Stomach (tissue), 19 donors: ENCODE results near the gene STPG4. TPM values are rescaled to one million over a fixed set of nuclear protein-coding genes. Genes with fewer than 3 reads are reported as not detected.

Experiments
- DNase-seq, 2 donors: peaks; one replicate each; pipeline versions ENCODE4 v3.0.0 to v3.0.0-alpha.2; 2013 to 2019
- H3K27ac ChIP-seq, 5 donors: fragments of 200-600 bp in 4 of 5; sonication (generic) in 4 of 5; one replicate each; pipeline ENCODE4 v1.5.1; 2013 to 2019; ENCODE audit warnings: mild to moderate bottlenecking in 1 of 5, moderate library complexity in 1 of 5
- H3K27me3 ChIP-seq, 3 donors: fragments of 200-600 bp; sonication (generic); one replicate each; pipeline ENCODE4 v1.5.1; 2017 to 2019; ENCODE audit warnings: mixed run types in 1 of 3
- H3K36me3 ChIP-seq, 4 donors: fragments of 200-600 bp; sonication (generic); 1 replicate in 3 of 4; 2 replicates in 1 of 4; pipeline ENCODE4 v1.5.1; 2016 to 2019
- H3K4me1 ChIP-seq, 4 donors: fragments of 200-600 bp; sonication (generic); one replicate each; pipeline ENCODE4 v1.5.1; 2016 to 2019
- H3K4me3 ChIP-seq, 4 donors: fragments of 200-600 bp; sonication (generic) in 3 of 4; one replicate each; pipeline ENCODE4 v1.5.1; 2016 to 2019; ENCODE audit warnings: mild to moderate bottlenecking in 1 of 4
- H3K9me3 ChIP-seq, 4 donors: fragments of 200-600 bp; sonication (generic); one replicate each; pipeline ENCODE4 v1.5.1; 2016 to 2019
- CTCF ChIP-seq, 7 experiments: fragments of 450-650 bp in 4 of 7; fragments of 200-600 bp in 3 of 7; sonication (generic) in 3 of 7; IDR thresholded peaks; one replicate each; pipeline ENCODE4 v1.5.1; 2016 to 2019; ENCODE audit warnings: antibody characterized with exemption in 7 of 7, control low read depth in 2 of 7, mild to moderate bottlenecking in 1 of 7
- EP300 ChIP-seq: sonication (generic); formaldehyde crosslinking; IDR thresholded peaks from one replicate; pipeline ENCODE4 v1.6.1; 2017; ENCODE audit warnings: antibody characterized with exemption
- POLR2A ChIP-seq, 4 donors: fragments of 450-650 bp; IDR thresholded peaks; one replicate each; pipeline ENCODE4 v1.6.1; 2016; ENCODE audit warnings: antibody characterized with exemption in 4 of 4, control low read depth in 2 of 4, mild to moderate bottlenecking in 1 of 4, moderate library complexity in 1 of 4
- POLR2AphosphoS5 ChIP-seq, 3 donors: sonication (generic); formaldehyde crosslinking; IDR thresholded peaks; one replicate each; pipeline ENCODE4 v1.6.1; 2016; ENCODE audit warnings: antibody characterized with exemption in 3 of 3
- whole genome bisulfite sequencing, 5 donors: extraction: QIAGEN DNeasy Blood & Tissue Kit in 3 of 5; methylation state at CpG; one replicate each; pipeline versions ENCODE4 v1.1.5 to v1.1.7; 2013 to 2018; 5-methylcytosine and 5-hydroxymethylcytosine counted together
- intact Hi-C: fragments of 100-400 bp; cut with DNase I; formaldehyde crosslinking; loops from one replicate; pipeline ENCODE4 v1.15.1; 2023; ENCODE audit warnings: low total_unique reads
- long read RNA-seq, 10 donors: transcript quantifications; one replicate each; lab custom pipeline, GENCODE V29; 2026
- polyA plus RNA-seq, 3 donors: library from polyadenylated mRNA; stranded (reverse); fragments of 200-250 nt; gene quantifications; one replicate each; pipeline ENCODE4 v1.2.3, GENCODE V29; 2013
- total RNA-seq, 5 donors: library from RNA; depleted of rRNA; stranded (reverse); fragments of >200 nt; gene quantifications; one replicate each; pipeline versions ENCODE4 v1.1.0 to v1.2.3, GENCODE V29; 2014 to 2016
- donor health status: healthy with polysubstance abuse.
- donor health status: Bipolar disorder and iron deficiency.
- donor health status: healthy.

The STPG4 gene
- total RNA-seq (not detected), polyA plus RNA-seq (not detected)
- long read RNA-seq, donor 1: 0 reads
- long read RNA-seq, donor 2: 0 reads
- long read RNA-seq, donor 3: 0 reads
- long read RNA-seq, donor 4: 0 reads
- long read RNA-seq, donor 5: 0 reads
- long read RNA-seq, donor 6: 0 reads
- long read RNA-seq, donor 7: 0 reads
- long read RNA-seq, donor 8: 0 reads
- long read RNA-seq, donor 9: 0 reads
- long read RNA-seq, donor 10: 0 reads

- H3K27ac ChIP-seq: no peak within 1 kb of the TSS
- no peak within 1 kb of the TSS for H3K4me3 ChIP-seq
- H3K9me3 ChIP-seq: no peaks in the 10 kb centered on the region
- peaks cover 16 to 83% (median 49%) of the 10 kb centered on the region in 4 donors for H3K36me3 ChIP-seq
- no peak for DNase-seq
- H3K4me1 ChIP-seq: peaks cover 0 to 6% (median 0%) of the 10 kb centered on the region in 4 donors
- no peaks in the 10 kb centered on the region for H3K27me3 ChIP-seq
- 73 to 85% (median 82%) methylated on average over 26 to 30 of the region's 30 CpGs for WGBS, 5 donors
- TF ChIP-seq POLR2A (IDR thresholded peaks at IDR 0.05): no peak
- TF ChIP-seq POLR2AphosphoS5 (IDR thresholded peaks at IDR 0.05): no peak
- no peak for TF ChIP-seq CTCF (IDR thresholded peaks at IDR 0.05)
- no peak for TF ChIP-seq EP300
- intact Hi-C loops: no loop called here
Observed at GRCh38 chr2:47155091-47155876, at the start of gene STPG4. TSS of gene STPG4 (minus strand) at chr2:47155308. CDS start at chr2:47155251, 57 bp downstream.

GRCh38 chr2:47204691-47205090 lies 49.6 kb upstream of the STPG4 start:
- Histone ChIP-seq H3K4me3 (no peak overlapping the region), H3K4me1 (peaks cover 0 to 10% (median 3%) of the 10 kb centered on the region in 4 donors), H3K27ac (no peak overlapping the region), H3K9me3 (no peaks in the 10 kb centered on the region), H3K27me3 (no peaks in the 10 kb centered on the region), H3K36me3 (no peaks in the 10 kb centered on the region)
- 64 to 75% (median 72%) methylated on average over 3 of the region's 3 CpGs for WGBS, 5 donors
- intact Hi-C loops: no loop called here
- no peak for DNase-seq
- no peak for TF ChIP-seq EP300
- no peak for TF ChIP-seq POLR2A (IDR thresholded peaks at IDR 0.05)
- no peak for TF ChIP-seq POLR2AphosphoS5 (IDR thresholded peaks at IDR 0.05)
- no peak for TF ChIP-seq CTCF (IDR thresholded peaks at IDR 0.05)

- TF ChIP-seq CTCF (IDR thresholded peaks at IDR 0.05) (no peak), POLR2AphosphoS5 (IDR thresholded peaks at IDR 0.05) (no peak), POLR2A (IDR thresholded peaks at IDR 0.05) (no peak), EP300 (no peak)
- Histone ChIP-seq H3K27me3 (no peaks in the 10 kb centered on the region), H3K36me3 (no peaks in the 10 kb centered on the region), H3K9me3 (no peaks in the 10 kb centered on the region), H3K4me3 (no peak overlapping the region), H3K27ac (no peak overlapping the region), H3K4me1 (peaks cover 0 to 10% (median 3%) of the 10 kb centered on the region in 4 donors)
- intact Hi-C loops: no loop called here
- WGBS, 5 donors: 76 to 96% (median 85%) methylated on average over 4 of the region's 4 CpGs
- DNase-seq: no peak
Observed at GRCh38 chr2:47203995-47204394, 48.9 kb upstream of the STPG4 start.

GRCh38 chr2:47201224-47201623 lies 46.1 kb upstream of the STPG4 start:
- H3K4me1 ChIP-seq: peaks cover 0 to 10% (median 3%) of the 10 kb centered on the region in 4 donors
- no peaks in the 10 kb centered on the region for H3K36me3 ChIP-seq
- no peak for DNase-seq
- H3K9me3 ChIP-seq: no peaks in the 10 kb centered on the region
- H3K4me3 ChIP-seq: no peak overlapping the region
- no peak for TF ChIP-seq POLR2AphosphoS5 (IDR thresholded peaks at IDR 0.05)
- WGBS, 5 donors: 67 to 78% (median 71%) methylated on average over 2 of the region's 2 CpGs
- no peak overlapping the region for H3K27ac ChIP-seq
- intact Hi-C loops: no loop called here
- H3K27me3 ChIP-seq: no peaks in the 10 kb centered on the region
